Activated T-cell treated with anti-CD3 and anti-CD28 coated beads for 24 hours (primary cell): ENCODE measurements around the gene PRAC1.

Experiments
- DNase-seq: peaks from one replicate; pipeline ENCODE4 v3.0.0-alpha.2; 2020; ENCODE audit warnings: low read depth

The PRAC1 gene

DNA sequence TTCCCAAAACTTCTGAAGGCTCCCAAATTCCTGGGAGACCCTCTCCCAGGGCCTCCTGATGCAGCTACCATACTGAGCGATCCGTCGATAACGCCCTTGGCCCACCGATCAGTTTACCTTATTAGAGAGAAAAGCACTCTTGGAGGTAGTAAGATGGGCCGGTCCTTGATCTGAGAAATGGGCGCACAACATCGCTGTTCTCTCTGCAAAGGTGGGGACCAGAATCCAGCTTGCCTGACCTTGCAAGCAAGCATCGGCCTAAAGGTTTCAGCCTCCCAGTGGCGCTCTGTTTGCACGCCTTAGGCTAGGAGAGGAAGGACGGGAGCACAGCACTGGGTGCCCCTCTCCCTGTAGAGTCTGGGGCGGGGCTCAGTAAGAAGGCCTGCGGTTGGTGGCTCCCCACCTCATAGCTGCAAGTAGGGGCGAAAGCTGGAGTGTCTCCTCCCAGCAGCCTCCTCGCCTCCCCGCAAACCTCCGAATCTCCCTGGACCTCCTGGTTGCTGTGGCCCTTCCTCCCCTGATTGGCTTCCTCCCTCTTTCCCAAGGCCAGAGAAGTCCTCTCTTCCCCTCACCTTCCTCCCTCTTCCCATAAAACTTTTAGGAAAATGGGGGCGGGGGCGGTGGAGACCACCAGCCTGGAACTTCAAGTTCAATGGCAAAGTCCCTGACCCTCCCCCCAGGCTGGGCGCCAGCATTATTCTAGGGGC lies at the start of gene PRAC1:
PRAC1 (minus strand) TSS at position 318 of the 707 bp plus-strand sequence; CDS start at position 192, 126 bp downstream.
- no peak for DNase-seq

DNA sequence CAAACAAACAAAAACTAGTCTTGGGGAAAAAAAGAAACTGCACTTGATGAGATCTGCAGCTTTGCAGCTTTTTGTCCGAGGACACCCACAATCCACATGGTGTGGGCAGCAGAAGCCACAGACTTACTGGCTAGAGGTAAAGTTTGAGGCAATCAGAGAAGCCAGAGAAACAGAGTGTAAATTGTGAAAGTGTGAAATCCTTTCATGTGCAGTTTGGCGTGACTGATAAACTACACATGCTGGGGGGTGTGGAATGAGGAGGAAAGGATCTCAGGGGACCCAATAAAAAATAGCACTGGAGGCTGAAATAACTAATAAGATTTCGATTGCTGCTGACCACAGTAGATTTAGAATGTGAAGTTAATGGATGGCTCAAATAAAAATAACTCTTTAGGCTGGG lies 48.6 kb upstream of the PRAC1 start:
- DNase-seq: no peak

DNA sequence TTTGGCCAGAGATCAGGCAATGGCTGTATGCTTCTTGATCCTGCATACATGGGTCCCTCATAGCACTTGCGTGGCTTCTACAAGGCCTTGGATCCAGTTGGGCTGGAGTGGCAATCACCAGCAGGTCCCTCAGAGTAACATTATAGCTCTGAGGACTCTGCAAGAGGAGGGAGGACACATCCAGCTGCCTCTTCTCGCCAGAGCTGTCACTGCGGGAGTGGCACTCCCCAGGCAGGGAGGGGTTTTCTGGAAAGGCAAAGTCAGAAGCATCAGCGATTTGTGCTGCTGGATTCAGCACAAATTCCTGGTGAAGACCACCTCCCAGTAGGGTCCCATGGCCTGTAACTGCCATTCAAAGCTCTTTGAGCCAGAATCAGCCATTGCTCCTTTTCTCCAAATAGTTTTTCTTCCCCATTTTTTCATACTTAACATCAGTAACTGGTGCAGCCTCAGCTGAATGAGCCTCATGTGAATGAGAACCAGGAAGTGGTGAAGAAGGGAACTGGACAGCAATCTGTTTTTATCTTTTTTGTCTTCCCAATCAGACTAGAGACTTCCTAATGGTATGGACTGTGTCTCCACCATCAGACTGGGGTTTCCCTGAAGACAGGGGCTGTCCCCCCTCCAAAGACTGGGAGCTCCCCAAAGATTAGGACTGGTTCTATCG lies 46.8 kb upstream of the PRAC1 start:
- DNase-seq: no peak

DNA sequence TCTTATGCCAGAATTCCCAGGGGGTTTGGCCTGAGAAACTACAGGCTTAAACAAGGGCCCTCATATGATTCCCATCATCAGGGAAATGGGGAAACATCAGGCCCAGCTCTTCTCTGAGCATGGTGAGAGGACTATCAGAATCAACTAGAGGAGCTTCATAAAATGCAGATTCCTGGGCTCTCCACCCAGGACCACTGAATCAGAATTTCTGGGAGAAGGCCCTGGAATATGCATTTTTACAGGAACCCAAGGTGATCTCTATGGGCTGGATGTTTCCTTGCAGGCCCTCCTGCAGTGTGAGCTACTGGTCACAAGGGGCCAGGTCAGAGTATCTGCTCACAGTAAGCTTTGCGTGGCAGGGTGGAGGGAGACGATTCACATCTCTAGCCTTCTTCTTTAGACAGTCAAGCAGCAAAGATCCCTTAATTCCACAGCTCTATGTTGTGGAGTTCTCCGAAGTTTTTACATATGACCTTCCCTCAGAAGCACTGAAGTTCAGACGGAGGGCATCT lies 45.0 kb upstream of the PRAC1 start:
- DNase-seq: no peak

DNA sequence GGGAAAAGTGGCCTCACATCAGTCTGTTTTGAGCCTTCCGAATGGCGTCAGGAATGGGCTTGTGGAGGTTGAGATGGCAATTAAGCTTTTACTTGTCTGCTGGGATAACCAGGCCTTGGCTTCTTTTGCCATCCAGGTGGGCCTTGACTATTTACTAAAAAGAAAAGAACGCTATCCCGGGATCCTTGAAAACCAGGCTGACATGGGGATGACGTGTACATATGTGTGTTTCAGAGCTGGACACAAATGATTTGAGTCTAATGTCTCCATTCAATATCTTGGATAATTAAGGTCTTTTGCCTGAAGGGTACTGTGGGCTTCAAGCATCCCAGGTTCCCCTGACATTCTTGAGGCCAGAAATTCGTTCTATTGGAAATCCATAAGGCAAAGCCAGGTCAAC lies 38.8 kb upstream of the PRAC1 start:
- no peak for DNase-seq

- no peak for DNase-seq
Observed at GRCh38 chr17:48760411-48760810, 38.1 kb upstream of the PRAC1 start.

- no peak for DNase-seq
Observed at GRCh38 chr17:48759288-48759687, 37.0 kb upstream of the PRAC1 start.

DNA sequence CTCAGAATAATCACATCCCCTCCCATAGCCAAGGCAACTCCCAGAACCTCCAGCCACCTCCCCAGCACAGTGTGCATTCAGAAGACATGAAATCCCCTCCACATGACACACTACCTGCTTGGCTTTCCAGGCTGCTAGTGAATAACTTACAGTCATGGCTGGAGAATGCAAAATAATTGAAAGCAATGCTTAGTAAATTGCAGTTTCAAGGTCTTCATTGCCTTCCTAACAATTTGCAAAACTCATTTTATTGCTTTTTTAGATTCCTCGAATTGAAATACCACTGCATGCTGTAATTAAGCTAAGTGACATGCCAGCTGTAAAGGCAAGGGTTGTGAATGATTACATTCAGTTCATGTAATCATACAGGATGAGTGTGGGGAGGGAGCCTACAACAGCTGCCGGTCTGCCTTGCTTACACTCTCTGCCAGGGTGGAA lies 35.2 kb upstream of the PRAC1 start:
- no peak for DNase-seq

GRCh38 chr17:48756830-48757251 lies 34.5 kb upstream of the PRAC1 start:
- no peak for DNase-seq

- no peak for DNase-seq
Observed at GRCh38 chr17:48755356-48755755, 33.0 kb upstream of the PRAC1 start.

- no peak for DNase-seq
Observed at GRCh38 chr17:48754500-48755261, 32.4 kb upstream of the PRAC1 start.

DNA sequence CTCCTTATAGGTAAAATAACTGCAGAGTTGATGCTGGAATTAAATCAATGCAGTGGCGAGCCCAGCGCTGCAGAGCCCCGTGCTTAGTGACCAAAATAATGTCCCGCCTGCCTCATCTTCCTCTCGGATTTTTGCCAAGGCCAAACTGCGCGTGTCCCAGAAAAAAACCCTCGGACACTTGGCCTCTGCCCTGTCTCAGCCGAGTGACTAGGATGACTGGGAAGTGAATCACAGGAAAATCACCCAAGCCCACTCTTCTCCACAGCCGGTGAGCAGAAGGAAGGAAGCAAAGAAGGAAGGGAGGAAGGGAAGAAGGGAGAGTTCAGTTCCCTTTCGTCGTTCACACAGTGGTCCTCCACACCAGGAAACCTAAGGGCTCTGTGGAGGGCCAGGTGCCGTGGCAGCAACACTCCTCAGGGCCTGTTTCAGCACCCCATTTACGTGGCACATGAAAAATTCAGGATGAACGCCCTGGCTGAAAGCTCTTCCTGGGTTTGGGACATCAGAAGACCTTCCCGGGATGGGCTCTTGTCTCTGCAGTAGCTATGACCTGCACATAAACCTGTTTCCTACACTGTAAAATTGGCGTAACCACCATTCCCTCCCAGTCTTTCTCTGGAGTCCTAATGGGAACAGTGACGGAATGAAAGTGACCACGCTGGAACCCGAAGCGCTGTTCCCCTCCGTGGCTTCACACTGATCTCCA lies 31.6 kb upstream of the PRAC1 start:
- DNase-seq: no peak

DNA sequence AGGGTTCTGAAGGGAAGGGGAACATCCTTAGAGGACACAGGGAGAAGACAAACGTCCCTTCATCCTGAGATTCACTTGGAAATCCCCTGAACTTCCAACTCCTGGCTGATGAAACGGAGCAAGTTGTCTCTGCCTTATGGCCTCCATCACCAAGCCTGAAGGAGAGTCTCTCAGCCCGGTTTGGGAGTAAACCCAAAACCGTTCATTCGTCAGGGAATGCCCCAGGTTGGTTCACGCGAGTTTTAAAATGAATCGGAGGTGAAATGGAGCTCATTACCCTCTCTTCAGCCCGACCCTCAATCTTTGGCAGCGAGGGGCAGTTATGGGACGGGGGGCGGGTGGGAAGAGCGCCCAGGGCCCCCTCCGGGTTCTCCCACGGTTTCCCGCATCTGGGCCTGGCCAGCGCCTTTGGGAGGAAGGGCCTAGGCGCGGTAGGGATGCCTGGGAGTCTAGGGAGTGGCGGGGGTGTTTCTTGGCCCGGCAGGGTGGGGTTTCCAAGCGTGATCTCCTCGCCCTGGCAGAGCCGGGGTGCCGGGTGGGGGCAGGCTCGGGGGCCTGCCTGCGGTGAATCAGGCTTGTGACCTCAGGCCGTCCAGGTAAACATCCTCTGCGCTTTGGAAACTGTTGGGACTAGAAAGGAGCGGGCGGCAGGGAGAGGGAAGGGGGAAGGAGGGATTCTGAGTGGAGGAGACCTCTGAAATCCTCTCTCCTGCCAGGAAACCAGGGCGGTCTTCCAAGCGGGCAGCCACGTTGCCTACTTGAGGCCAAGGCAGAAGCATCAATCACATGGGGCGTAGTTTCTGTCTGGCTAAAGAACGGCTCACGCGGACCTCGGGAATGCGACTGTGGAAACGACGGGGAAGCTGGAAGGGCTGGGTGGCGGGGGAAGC lies 30.3 kb upstream of the PRAC1 start:
- no peak for DNase-seq

DNA sequence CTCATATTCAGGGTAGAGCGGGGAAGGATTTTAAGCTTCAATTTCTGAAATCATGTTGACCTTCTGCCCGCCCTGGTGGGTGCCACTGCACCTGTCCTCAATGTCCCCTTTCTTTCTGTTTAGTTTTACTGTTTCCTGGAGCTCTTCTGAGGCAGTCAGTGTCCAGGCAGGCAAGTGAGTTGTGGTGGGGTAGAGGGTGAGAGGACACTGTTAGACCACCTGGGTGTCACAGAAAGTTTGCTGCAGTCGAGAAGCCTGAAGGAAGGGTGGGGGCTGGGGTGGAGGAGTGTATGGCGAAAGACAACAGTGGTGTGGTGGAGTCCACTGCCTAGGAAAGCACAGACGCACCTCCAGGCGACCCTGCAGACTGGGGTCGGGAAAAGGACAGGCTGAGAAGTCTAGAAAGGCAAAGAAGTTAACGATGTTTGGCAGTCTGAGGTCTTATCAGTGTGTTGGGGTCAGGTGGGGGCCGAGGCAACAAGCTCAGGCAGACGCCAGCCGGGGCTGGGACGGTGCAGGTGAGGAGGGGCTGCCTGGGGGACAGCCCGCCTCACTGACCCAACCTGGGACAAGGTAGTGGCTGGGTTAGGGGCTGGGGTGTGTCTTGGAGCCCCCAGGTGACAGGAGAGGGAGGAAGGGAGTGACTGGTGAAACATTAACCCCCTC lies 29.5 kb upstream of the PRAC1 start:
- no peak for DNase-seq

DNA sequence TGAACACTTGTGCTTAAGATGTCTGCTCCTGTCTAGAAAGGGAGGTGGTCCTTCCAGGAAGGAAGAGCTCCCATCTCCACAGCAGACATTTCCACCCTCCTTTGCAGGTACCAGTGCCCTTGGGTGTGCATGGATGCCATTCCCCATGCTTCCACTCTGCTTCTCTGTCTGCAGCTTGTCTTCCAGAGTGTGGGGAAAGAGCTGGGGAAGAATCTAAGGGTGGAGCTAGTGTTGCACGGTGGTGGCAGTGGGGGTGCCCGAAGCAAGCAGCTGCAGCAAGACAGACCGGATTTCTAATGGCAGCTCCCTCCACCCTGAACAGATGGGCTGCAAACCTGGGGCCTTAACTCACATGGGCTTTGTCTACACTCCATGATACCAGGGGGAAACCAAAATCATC lies 28.9 kb upstream of the PRAC1 start:
- DNase-seq: no peak

- no peak for DNase-seq
Observed at GRCh38 chr17:48749621-48750553, 27.6 kb upstream of the PRAC1 start.

DNA sequence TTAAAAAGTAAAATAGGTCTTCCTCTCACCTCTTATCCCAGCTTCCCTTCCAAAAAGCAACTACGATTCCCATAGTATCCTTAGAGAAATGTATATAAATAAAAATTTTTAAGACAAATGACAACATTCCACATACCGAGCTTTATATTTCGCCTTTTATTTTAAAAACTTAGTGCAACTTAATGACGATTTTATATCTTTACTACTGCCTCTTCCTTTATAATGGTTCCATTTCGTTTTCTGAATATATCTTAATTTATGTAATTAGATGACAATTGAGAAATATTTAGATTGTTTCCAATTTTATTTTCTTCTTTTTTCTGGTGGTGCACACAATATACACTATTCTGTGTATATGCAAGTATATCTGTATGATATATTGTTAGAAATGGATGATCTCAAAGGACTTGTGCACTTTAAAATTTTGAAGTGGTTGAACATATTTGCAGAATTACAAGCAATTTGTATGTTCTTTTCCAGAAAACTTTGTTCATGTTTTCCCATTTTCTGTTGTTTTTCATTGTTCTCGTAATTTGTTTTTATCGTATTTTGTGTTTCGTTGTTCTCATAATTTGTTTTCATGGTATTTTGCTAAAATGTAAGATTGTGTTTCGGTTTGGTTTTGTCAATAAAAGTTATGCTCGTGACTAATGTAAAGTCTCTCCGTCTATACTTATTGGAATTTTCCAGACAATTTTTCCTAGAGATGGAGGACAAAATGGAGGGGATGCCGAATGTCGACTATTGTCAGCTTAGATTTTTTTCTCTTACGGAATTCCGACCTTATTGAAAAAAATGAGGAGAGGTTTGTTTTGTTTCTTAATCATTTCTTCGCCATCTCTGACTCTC lies 26.6 kb upstream of the PRAC1 start:
- no peak for DNase-seq
